Prostate gland (tissue), 2 donors: ENCODE data around the gene NARS2.

Experiments
- POLR2AphosphoS5 ChIP-seq: sonication (generic); formaldehyde crosslinking; IDR thresholded peaks from one replicate; pipeline ENCODE4 v1.6.1; 2017; ENCODE audit warnings: antibody characterized with exemption
- TF ChIP-seq, protein P1 (sequence below), 4 experiments: fragments of 200-600 bp in 2 of 4; fragments of 450-650 bp in 2 of 4; sonication (generic) in 2 of 4; IDR thresholded peaks; 1 replicate in 3 of 4; 2 replicates in 1 of 4; pipeline ENCODE4 v1.5.1; 2016 to 2019; ENCODE audit warnings: antibody characterized with exemption in 4 of 4, mild to moderate bottlenecking in 2 of 4, moderate library complexity in 2 of 4

DNA sequence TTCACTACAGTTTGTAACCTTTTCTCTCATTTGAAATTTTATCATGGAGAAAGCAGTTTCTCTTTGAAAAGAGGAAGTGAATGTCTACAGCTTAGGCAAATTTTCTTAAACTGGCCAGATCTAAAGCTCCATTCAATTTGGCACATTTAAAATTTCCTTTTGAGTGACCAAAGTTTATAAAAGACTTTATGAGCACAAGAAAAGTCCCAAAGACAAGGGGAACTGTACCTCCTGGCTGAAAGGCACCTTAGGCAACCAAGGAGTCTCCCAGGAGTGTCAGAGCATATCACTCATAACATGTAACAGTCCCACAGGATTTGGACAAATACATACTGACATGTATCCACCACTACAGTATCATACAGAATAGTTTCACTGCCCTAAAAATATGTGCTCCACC lies 41.3 kb downstream of the NARS2 start:
- TF ChIP-seq POLR2AphosphoS5, result no peak
- TF ChIP-seq, protein P1, sequence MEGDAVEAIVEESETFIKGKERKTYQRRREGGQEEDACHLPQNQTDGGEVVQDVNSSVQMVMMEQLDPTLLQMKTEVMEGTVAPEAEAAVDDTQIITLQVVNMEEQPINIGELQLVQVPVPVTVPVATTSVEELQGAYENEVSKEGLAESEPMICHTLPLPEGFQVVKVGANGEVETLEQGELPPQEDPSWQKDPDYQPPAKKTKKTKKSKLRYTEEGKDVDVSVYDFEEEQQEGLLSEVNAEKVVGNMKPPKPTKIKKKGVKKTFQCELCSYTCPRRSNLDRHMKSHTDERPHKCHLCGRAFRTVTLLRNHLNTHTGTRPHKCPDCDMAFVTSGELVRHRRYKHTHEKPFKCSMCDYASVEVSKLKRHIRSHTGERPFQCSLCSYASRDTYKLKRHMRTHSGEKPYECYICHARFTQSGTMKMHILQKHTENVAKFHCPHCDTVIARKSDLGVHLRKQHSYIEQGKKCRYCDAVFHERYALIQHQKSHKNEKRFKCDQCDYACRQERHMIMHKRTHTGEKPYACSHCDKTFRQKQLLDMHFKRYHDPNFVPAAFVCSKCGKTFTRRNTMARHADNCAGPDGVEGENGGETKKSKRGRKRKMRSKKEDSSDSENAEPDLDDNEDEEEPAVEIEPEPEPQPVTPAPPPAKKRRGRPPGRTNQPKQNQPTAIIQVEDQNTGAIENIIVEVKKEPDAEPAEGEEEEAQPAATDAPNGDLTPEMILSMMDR (IDR thresholded peaks at IDR 0.05), result no peak
